HG03159 (cell line): ENCODE results near the gene CDS2.

Experiments
- ATAC-seq: cut with Tn5 transposase; IDR thresholded peaks from one replicate; pipeline ENCODE4 v1.9.1; 2021; ENCODE audit warnings: mild to moderate bottlenecking, moderate library complexity; ENCODE audit not compliant: unreplicated experiment

Gene CDS2

DNA sequence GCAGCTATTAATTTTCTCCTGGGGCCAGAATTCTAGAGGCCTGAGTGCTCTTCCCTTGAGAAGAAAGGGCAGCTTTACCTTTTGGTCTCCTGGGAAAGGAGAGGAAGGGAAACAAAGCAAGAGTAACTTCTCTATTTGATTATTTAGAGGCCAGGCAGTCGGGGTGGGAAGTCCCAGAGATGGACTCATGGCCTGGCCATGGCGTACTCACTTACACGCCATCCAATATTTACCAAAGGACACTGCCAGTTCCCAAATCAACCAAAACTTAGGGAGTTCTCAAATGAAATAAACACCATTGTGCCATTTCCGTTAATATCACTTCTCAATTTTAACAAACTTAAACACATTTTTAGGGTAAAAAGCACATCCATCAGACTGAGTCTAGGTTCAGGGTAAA is 76.6 kb downstream of the CDS2 start:
- no peak for ATAC-seq

GRCh38 chr20:5205348-5206210 is 78.8 kb downstream of the CDS2 start:
- ATAC-seq: peak; percentile 95

DNA sequence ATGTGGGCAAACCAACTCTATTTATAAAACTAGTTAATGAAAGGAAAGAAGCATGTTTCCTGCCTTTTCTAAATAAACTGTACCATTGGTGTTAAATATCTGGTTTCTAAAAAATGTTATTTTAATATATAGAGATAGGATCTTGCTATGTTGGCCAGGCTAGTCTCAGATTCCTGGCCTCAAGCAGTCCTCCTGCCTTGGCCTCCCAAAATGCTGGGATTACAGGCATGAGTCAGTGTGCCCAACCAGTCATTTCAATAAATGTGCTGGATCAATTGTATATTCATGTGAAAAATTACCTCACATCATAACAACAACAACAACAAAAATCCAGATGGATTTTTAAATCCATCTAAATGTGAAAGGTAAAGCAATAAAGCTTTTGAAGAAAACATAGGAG is 80.3 kb downstream of the CDS2 start:
- no peak for ATAC-seq

DNA sequence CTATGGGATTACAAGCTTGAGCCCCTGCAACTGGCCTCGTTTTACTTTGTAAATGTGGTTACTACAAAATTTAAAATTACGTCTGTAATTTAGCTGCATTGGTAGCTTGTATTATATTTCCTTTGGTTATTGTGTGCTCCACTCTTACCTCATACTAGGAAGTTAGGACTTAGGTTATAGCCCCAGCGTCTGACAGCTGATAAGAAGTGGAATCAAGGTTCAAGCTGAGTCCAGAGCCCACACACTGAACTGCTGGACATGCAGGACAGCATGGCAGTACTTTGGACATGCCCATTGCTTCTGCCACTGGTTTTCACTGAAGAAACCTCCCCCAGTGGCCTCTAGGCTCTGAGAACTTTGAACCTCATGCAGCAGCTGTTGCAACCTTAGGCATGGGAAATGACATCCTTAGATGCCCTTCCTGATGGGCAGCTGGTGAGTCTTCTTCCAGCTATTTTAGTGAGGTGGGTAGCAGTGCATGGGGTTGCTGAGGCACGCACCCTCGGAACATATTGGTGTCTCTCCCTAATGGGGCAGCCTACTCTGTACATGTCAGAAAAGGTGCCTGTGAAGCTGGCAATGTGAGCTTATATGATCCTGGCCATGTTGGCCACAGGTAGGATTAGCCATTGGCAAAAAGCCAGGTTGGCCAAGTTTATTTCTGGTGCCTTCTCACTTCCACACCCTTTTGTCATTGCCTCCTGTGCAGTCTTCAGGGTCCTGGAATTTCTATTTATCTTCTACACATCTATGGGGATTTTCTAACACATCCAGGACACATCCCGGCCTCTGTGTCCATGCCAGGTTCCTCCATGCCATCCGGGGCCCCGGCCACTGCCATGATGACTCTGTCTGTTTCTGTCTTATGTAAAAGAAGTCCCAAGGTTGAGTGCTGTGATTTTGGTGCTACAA is 85.3 kb downstream of the CDS2 start:
- ATAC-seq: no peak

DNA sequence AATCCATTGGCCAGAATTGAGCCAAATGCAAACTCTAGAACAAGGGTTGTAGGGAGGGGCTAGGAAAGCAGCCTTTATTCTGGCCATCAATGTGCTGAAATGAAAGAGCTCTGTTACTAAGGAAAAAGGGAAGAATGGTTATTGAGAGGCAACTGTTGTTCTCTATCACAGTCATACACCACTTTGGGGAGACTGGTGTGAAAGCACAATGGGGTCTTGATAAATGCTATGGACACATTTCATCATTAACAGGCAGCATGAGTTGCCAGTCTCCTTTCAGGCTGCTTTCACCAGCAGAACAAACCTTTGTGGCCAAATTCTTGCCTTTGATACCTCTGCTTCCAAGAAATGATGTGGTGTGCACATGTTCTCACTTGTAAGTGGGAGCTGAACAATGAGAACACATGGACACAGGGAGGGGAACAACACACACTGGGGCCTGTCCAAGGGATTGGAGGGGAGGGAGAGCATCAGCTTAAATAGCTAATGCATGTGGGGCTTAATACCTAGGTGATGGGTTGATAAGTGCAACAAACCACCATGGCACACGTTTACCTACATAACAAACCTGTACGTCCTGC is 86.2 kb downstream of the CDS2 start:
- no peak for ATAC-seq

- ATAC-seq: no peak
Observed at GRCh38 chr20:5214826-5215225, 88.0 kb downstream of the CDS2 start.

DNA sequence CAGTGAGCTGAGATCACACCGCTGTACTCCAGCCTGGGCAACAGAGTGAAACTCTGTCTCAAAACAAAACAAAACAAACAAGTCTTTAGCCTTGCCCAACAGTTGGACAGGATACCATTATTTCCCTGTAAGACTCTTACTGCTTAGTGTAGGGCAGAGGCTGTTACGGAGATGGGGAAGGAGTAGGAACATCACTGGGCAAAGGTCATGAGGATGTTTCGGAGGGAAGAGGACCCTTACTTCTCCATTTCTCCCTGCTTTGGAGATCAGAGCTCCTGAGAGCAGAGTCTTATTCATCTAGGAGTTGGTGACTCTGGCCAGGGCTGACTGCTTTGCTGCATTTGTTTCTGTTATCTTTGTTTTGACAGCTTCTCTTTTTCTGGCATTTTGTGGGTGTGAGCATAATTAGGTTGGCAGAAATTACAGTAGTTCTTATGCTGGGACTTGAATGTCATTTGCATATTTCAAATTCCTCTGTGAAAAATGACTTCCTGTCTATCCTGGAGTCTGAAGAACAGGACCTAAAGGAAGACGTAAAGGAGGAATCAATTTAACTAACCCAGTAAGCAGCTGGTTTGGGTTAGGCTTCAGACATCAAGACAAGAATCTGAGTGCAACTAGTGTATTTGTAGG is 89.0 kb downstream of the CDS2 start:
- ATAC-seq: no peak

DNA sequence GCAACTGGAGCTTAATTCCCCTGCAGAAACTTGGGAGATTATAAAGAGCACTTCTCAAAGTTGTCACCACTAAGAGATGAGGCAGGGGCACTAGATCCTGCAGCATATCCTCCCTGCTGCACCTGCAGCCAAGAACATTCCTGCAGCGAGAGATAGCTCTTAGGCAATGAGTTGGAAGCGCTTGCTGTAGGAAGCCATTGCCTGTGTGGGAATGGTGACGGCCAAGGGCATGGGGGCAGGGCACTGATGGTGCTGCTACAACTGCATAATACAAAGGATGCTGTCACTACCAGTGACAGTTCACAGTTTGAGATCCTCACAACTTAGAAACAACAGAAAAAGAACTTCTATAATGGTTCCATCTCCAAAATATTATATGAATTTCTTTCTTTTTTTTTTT is 89.9 kb downstream of the CDS2 start:
- ATAC-seq: no peak

DNA sequence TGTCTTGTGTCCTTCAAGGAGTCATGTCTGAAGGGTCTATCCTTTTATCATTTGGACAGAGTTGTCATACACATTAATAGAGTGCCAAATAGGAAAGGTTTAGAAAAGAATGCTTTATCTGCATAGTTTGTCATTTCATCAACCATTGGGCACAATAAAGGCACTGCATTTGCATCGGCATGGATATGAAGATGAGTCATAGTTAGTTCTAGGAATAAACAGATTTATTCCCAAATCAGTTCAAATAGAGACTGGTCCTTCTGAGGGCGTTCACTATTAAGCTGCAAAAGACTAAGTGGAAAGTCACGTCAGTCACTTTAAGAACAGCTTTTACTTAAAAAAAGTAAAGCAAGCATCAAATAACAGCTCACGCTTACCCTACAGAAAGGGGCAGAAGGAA is 90.8 kb downstream of the CDS2 start:
- no peak for ATAC-seq

DNA sequence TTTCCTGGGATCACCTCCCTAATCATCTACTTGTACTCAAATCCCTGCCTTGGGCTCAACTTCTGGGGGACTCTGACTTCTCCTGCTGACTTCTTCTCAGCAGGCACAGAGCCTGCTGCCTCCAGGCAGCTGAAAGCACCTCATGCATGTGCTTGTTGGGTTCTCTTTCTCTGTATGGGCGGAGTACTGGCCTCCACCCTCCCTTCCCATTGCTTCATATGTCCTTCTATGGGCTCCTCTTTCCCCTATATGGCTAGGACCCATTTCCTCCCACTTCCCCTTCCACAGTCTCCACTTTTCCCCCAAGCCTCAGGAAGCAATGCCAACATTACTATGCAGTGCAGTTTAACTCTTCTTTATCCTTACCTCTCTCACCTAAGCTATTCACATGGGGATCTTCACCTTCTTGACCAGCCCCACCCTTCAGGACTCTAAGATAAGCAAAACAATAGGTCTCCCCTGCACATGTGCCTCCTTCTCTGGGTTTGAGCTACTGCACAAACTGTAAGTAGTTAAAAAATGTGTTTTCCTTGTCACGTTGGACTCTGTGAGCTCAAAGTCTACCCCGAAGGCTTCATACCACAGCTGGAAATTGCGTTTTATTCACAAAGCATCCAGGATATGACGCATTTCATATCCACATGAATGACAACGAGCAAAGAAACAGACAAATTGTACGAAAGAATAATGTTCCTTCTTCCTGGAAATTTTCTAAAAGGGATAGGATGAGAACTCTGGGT is 93.7 kb downstream of the CDS2 start:
- no peak for ATAC-seq

- ATAC-seq: no peak
Observed at GRCh38 chr20:5221061-5221430, 94.2 kb downstream of the CDS2 start.

DNA sequence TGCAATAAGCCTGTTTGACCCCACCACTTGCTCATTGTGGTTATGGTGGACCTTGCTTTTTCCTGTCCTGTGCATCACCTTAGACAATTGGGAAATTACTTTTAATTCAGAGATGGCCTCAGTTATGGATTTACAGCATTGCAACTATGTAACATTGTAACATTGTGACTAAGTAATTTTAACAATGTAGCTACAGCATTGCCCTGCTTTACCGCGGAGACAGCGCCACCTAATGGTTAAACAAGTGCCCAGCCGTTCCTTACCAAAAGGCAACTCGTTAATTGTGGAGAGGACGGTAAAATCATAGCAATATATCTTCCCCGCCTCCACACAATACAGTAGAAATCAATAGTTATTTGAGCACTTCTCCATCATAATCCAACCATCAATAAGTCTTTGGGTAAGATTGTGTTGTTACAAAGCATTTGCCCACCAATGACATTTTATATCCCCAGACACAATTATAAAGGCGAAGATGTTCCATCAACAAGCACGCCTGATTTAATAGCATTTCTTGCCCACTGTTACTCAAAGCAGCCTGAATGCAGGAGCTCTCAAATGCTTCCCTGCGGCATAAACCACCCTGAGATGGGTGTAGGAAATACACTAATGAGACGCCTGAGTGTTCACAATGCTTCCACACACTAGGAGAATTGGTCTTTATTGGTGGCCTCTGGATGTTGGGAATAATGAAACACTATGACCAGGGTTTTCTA is 96.3 kb downstream of the CDS2 start:
- ATAC-seq: peak; percentile 70

DNA sequence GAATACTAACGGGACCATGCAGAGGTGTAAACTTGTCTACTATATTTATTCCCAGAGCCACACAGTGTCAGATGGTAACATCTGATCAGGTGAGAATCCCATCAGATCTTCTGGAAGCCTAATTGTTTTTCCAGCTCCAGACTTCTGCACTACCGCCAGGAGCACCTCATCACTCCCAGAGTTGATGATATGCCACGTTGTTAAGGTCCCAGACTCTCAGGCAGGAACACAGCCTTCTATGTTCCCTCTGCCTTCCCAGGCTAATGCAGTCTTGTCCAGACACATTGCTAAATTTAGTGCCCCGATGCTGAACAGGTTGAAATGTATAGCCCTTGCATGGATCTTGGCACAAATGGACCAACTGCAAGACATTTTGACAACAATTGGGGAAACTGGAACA is 103.7 kb downstream of the CDS2 start:
- no peak for ATAC-seq

- ATAC-seq: no peak
Observed at GRCh38 chr20:5234158-5234557, 107.3 kb downstream of the CDS2 start.

GRCh38 chr20:5234978-5235377 is 108.2 kb downstream of the CDS2 start:
- ATAC-seq: no peak
